Choroid plexus epithelial cell (primary cell): ENCODE measurements around the gene POP4.

Experiments used
- DNase-seq: peaks from one replicate; pipeline ENCODE4 v3.0.0-alpha.2; 2010; ENCODE audit warnings: low read depth
- H3K4me3 ChIP-seq: 2 replicates; pipeline ENCODE4 v1.5.1; 2011; ENCODE audit warnings: low read depth, mild to moderate bottlenecking, control low read depth, low read length, moderate library complexity
- TF ChIP-seq, protein P1 (sequence below): conservative IDR thresholded peaks from 2 replicates; pipeline ENCODE4 v1.5.1; 2011; ENCODE audit warnings: low read depth, mild to moderate bottlenecking, control low read depth, inconsistent platforms, low read length, moderate library complexity

Gene POP4

DNA sequence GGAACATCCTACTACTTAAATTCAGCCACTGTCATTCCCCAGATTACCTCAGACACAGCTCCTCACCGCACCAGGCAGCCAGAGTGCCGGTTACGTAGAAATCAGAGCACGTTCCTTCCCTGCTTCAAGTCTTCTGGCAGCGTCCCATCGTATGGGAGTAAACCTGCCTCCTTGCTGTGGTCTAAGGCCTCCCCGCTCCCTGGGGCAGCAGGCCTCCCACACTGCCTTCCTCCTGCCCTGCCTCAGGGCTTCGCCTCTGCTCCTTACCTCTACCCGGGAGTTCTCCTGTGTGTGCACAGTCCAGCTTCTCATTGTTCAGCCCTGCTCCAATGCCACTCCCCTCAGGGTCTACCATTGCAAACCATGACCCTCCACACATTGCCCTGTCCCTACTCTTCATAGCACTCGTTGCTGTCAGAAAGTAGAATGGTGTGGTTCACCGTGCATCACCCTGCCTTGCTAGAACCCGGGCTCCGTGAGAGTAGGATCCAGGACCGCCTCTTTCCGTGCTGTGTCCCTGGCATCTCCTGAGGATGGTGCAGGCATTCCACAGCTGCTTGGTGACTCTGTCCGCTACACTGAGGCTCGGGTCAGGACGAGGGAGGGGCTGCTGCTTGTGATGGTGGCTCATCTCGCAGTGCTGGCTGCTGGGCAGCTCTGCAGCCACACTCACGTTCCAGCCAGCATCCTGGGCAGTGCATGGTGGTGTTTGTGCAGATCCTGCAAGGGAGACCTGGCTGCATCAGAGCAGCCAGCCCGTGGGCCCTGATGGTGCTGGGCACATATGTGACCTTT is 6.9 kb downstream of the POP4 start:
- DNase-seq: no peak
- H3K4me3 ChIP-seq: no peak overlapping the region
- TF ChIP-seq, protein P1, sequence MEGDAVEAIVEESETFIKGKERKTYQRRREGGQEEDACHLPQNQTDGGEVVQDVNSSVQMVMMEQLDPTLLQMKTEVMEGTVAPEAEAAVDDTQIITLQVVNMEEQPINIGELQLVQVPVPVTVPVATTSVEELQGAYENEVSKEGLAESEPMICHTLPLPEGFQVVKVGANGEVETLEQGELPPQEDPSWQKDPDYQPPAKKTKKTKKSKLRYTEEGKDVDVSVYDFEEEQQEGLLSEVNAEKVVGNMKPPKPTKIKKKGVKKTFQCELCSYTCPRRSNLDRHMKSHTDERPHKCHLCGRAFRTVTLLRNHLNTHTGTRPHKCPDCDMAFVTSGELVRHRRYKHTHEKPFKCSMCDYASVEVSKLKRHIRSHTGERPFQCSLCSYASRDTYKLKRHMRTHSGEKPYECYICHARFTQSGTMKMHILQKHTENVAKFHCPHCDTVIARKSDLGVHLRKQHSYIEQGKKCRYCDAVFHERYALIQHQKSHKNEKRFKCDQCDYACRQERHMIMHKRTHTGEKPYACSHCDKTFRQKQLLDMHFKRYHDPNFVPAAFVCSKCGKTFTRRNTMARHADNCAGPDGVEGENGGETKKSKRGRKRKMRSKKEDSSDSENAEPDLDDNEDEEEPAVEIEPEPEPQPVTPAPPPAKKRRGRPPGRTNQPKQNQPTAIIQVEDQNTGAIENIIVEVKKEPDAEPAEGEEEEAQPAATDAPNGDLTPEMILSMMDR: no peak

DNA sequence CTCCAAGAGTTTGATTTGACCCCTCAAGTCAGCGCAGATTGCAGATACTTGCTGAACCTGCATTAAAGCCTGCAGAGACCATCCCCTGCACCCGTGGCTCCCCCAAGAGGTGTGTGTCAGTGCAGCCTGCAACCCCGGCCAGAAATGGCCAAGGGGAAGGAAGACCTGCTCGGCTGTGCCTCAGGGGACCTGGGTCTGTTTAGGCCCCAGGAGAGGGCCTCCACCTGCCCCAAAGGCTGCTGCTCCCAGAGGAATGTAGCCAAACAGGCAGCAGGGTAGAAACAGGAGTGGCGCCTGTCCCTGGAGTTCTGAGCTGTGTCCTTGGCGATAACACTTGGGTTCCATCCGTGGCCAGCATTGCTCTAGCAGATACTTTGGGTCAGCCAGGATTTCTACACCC is 8.0 kb downstream of the POP4 start:
- TF ChIP-seq, protein P1: no peak
- H3K4me3 ChIP-seq: no peak overlapping the region
- DNase-seq: no peak

DNA sequence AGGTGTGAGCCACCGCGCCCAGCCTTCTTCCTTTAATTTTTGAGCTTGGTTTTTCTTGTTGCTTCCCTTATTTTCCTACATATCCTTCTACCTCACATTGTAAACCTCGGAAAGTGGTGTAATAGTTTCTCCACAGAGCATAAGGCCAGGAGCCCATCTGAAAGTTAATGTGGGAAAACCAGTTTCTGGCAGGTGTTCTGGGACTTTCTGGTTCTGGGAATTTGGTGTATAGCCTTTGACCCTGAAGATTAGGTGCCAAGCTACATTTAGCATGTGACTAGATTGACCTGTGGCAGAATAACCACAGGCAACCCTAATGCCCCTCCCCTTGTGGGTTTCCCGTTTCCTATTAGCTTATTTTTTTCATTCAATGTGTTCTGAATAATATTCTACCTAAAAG is 8.7 kb downstream of the POP4 start:
- DNase-seq: no peak
- no peak overlapping the region for H3K4me3 ChIP-seq
- TF ChIP-seq, protein P1: no peak

DNA sequence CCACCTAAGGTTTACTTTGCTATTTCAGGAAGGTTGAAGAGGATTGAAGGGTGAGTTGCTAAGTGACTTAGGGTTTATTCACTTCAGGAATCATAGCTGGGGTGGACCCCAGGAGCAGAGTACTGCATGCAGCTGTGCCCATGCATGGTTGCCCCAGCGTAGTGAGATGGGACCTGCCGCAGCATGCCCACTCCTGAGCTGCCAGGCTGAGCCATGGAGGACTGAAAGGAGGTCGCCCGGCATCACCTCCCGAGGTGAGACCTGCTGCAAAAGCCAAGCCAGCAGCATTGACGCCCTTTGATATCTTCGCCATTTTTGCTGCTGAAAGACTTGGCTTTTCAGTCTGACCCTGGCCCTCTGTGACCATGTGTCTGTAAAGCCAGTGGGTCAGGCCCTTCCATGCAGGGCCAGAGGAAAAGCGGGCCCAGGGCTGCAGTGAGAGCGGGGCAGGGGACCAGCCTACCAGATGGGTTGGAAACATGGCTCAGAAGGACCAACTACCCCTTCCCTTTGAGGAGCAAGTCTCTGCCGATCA is 9.9 kb downstream of the POP4 start:
- no peak overlapping the region for H3K4me3 ChIP-seq
- TF ChIP-seq, protein P1: no peak
- no peak for DNase-seq

DNA sequence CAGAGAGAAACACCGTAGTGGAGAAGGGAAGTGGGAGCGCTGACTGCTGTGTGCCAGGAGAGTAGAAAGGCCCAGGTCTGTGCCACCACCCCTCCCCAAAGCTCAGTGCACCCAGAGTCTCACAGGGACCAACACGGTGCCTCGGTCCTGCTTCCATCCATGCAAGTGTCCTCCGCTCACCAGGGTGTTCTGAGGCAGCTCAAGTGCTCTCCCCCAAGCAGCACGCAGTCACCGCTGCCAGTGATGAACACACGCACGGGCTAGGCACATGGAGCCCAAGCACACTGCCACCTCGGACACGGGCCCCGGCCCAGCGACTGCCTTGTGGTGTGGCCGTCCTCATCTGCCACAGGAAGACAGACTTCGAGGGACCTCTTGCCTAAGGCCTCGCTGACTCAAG is 10.5 kb downstream of the POP4 start:
- TF ChIP-seq, protein P1: no peak
- no peak for DNase-seq
- no peak overlapping the region for H3K4me3 ChIP-seq

DNA sequence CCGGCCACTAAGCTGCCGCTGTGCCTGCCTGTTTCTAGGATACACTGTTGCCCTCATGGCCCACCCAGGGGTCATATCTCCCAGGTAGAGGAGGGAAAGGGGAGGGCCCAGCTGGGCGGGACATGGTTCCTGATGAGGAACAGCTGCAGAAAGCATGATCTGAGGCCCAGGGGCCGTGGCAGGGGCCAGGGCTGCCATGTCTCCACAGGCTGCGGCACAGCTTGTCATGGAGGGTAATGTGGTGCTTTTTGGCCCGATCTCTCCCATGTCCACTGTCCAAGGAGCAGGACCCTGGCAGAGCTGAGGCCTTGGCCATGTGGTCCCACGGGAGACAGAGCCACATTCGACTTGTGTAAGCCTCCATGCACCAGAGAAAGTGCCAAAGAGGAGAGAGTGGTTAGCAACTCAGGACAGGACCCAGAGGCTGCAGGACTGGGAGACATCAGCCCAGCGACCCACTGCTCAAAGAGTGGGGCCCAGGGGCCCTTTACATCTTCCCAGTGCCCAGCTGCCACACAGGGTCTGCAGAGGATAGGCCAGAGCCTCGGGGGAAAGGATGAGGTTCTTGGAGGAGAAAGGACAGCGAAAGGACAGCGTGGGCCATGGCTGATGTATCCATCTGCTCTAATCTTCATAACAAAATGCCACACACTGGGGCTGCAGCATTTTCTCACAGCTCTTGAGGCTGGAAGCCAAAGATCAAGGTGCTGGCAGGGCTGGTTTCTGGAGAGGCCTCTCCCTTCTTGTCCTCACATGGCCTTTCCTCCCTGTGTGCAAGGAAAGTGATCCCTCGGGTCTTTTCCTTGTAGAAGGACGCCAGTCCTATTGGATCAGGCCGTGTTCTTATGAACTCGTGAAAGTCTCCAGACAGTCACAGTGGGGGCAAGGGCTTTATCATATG is 11.5 kb downstream of the POP4 start:
- H3K4me3 ChIP-seq: no peak overlapping the region
- TF ChIP-seq, protein P1: no peak
- DNase-seq: no peak
